ENCODE results near the gene XDH.

XDH gene

GRCh38 chr2:31414601-31415241, at the start of gene XDH:
Gene XDH (minus strand): TSS chr2:31414742. CDS start chr2:31414666, 76 bp downstream.
- DNase-seq (ENCODE audit: low read depth in 2 of 2, low spot score in 1 of 2) = no peak

DNA sequence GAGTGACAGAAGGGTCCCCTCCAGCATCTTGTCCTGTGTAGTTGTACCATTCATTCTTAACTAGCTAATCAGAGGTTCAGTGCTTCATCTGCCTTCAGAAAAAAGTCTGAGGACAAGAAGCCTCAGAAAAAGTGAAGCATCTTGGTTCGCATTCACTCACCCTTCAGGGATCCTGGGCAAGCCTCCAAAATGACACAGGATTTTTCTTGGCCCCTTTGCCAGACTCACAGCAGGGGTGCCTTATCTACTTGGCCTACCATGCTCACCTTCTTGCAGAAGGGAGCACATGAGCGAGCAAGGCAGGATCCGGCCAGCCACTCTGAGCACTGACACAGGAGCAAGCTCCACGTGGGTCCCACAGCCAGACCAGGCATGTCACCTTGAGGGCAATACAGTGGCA, 43.1 kb upstream of the XDH start:
- no peak for DNase-seq (ENCODE audit: low read depth in 2 of 2, low spot score in 1 of 2)

DNA sequence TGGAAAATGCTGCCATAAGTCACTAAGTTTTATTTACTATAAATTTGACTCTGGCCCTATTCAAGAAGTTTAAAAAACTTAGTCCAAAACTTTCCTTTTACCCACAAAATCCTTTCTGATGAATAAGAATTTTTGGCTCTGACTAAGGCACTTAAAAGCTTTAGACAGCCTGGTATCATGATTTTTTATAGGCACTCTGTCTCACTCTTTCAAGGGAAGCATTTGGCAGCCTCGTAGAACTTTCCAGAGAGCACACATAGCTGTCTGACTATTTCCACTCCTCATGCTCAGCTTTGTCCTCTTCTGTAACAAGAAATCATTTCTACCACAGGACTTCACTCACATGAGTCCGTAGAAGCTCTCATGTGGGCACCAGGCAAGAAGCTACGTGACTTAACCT, 32.3 kb upstream of the XDH start:
- DNase-seq (ENCODE audit: low read depth in 2 of 2, low spot score in 1 of 2) = no peak

DNA sequence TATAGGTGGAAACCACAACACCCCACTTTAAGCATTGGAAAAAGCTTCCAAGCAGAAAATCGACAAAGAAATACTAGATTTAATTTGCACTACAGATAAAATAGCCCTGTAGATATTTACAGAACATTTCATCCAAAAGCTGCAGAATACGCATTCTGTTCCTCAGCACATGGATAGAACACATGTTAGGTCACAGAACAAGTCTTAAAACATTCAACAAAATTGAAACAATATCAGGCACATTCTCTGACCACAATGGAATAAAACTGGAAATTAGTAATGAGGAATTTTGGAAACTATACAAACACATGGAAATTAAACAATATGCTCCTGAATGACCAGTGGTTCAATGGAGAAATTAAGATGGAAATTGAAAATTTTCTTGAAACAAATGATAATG, 27.8 kb upstream of the XDH start:
- no peak for DNase-seq (ENCODE audit: low read depth in 2 of 2, low spot score in 1 of 2)

DNA sequence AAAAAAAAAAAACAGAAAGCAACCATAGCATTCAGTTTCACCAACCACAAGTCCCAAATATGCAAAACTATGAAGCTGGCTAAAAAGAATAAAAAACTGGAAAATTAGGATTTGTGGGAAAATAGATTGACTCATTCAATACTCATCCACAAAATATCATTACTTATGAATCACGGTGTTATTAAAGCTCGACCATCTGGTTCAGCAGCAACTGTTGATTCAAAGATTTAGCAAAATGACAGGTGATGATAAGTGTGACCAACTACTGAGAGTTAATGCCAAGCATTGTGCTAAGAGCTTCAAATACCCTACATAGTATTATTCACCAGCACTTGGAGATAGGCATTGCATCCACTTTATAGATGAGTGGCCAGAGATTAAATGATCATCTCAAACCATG, 26.2 kb upstream of the XDH start:
- DNase-seq (ENCODE audit: low read depth in 2 of 2, low spot score in 1 of 2) = no peak

DNA sequence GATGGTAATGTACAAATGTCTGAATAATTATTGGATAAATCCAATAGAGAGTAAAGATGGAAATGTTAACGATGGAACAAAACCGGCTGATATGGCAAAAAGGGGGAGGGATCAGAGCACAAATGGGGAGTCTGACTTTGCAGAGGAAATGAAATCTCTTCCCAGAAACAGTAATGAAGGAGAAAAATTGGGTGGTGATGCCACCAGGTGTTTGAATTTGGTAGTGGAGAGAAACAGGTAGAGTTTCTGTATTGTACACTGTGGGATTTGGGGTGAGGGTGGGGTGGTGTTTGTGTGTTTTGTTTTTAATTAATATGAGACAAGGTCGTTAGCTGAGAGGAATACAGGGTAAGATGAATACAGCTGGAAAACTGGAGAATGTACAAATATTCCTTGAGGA, 20.4 kb upstream of the XDH start:
- no peak for DNase-seq (ENCODE audit: low read depth in 2 of 2, low spot score in 1 of 2)

DNA sequence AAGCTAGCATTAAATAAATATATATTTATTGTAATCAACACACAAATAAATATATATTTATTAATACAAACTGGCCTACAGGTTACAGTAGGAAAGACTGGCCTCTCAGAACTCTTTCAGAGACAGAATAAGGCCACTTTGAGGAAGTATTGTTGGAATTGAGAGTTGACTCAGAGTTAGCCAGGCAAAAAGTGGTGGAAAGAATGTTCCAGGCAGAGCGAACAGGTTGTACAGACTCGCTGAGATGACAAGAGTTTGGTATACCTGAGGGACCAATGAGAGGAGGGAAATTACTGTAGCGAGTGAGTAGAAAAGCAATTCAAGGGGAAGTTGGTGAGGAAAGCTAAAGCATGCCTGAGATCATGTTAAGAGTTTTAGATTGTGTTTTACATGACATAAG, 19.0 kb upstream of the XDH start:
- DNase-seq (ENCODE audit: low read depth in 2 of 2, low spot score in 1 of 2) = no peak

GRCh38 chr2:31430439-31431165, 16.1 kb upstream of the XDH start:
- DNase-seq (ENCODE audit: low read depth in 2 of 2, low spot score in 1 of 2) = no peak

DNA sequence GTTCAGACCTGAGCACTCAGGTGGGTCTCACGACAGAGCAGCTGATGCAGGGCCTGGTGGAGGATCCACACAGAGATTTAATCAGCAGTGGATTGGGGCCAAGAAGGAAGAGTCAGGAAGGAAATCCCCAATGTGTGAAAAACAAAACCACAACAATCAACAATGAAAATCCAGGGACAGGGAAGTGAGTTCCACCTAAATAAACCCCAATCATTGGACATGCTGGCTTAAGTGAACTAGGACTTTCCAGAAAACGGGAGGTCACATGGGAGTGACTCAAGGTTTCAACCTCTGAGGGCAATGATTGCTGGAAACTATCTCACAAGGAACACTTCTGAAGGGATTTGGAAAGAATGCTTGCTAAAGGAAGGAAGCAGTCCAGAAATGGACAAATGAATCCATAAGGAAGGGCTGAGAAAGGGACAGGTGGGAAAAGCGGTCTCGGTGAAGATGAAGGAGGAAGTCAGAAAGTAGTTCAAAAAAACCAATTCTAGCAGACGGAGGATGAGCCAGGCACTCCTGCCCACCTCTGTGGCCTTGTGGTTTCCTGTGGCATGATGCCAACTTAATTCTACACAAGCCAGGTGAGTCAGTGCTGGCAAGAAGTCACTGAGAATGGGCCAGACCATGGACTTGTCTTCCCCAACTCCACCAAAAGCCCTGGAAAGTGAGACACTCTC, 15.4 kb upstream of the XDH start:
- DNase-seq (ENCODE audit: low read depth in 2 of 2, low spot score in 1 of 2) = no peak

DNA sequence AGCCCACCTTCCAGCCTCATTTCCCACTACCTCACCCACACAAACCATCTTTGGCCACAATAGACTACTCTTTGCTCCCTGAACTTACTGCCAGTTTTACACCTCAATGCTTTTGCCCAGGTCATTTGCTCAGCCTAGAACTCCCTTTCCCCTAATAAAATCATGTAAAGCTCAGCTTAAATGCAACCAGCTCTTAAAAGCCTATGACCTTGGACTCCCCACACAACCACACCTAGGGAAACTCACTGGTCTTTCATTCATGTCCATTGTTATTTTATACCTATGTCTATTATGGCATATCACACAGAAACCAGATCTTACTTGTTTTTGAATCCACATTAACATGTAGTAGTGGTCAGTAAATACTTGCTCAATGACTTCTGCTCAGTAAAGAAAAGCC, 14.5 kb upstream of the XDH start:
- no peak for DNase-seq (ENCODE audit: low read depth in 2 of 2, low spot score in 1 of 2)

GRCh38 chr2:31428001-31428418, 13.5 kb upstream of the XDH start:
- DNase-seq (ENCODE audit: low read depth in 2 of 2, low spot score in 1 of 2) = no peak

DNA sequence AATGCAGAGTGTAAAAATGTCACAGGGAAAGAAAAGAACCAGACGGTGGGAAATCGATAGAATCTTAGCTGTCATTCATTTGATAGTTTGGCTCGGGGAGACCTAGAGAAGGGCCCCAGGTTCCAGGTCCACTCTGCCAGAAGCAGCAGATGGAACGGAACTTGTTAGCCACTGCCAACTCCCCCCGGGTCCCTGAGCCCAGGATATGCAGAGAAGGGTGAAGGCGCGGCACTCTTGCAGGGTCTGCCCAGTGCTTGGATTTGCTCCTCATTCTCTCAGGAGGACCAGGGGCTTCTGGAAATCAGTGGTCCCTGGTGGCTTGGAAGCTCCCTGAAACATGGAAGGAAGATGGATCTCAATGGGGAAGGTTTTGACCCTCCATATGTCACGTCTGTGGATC, 11.6 kb upstream of the XDH start:
- no peak for DNase-seq (ENCODE audit: low read depth in 2 of 2, low spot score in 1 of 2)

- DNase-seq (ENCODE audit: low read depth in 2 of 2, low spot score in 1 of 2) = no peak
These were observed 7.1 kb upstream of the XDH start for GRCh38 chr2:31421634-31422033.

DNA sequence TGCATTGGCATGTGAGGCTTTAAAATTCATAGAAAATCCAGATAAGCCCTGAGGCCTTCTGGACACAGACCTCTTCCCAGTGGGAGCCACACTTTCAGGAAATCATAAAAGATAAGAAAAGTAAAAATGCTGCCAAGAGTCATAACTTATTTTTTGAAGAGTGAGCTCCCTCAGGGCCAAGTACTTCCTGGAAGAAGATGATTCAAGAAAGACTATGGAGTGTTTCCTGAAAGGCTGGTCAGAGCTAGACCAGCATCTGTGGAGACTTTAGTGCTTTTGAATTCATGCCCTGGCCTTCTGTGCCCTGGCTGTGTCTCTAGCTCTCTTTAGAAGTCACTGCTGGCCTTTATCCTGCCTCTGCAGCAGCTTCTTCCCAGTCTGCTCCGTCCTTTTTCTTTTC, 6.4 kb upstream of the XDH start:
- DNase-seq (ENCODE audit: low read depth in 2 of 2, low spot score in 1 of 2) = no peak

DNA sequence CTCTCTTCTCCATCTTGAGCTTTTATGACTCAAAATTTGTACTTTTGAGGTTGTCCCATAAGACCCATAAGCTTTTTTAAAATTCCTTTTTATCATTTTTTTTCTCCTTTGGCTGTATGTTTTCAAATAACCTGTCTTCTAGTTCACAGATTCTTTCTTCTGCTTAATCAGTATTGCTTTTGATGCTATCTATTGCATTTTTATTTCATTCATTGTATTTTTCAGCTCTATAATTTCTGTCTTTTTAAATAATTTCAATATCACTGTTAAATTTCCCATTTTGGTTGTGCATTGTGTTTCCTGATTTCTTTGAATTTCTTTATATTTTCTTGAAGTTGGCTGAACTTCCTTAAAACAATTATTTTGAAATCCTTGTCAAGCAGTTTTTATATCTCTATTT, 4.8 kb upstream of the XDH start:
- no peak for DNase-seq (ENCODE audit: low read depth in 2 of 2, low spot score in 1 of 2)

- DNase-seq (ENCODE audit: low read depth in 2 of 2, low spot score in 1 of 2) = no peak
These were observed 879 bp upstream of the XDH start for GRCh38 chr2:31415421-31415820.

- no peak for DNase-seq (ENCODE audit: low read depth in 2 of 2, low spot score in 1 of 2)
These were observed 536 bp downstream of the XDH start for GRCh38 chr2:31413862-31414550.

GRCh38 chr2:31413025-31413424, 1.5 kb downstream of the XDH start:
- DNase-seq (ENCODE audit: low read depth in 2 of 2, low spot score in 1 of 2) = no peak

GRCh38 chr2:31411771-31412170, 2.8 kb downstream of the XDH start:
- DNase-seq (ENCODE audit: low read depth in 2 of 2, low spot score in 1 of 2) = no peak

- no peak for DNase-seq (ENCODE audit: low read depth in 2 of 2, low spot score in 1 of 2)
These were observed 7.8 kb downstream of the XDH start for GRCh38 chr2:31406593-31407385.

- DNase-seq (ENCODE audit: low read depth in 2 of 2, low spot score in 1 of 2) = no peak
These were observed 9.7 kb downstream of the XDH start for GRCh38 chr2:31404827-31405226.
